Ishikawa (cell line): ENCODE data around the gene FOXRED2.

ENCODE experiments used
- CEBPB ChIP-seq: IDR thresholded peaks from 2 replicates; pipeline ENCODE4 v1.6.1; 2012
- CREB1 ChIP-seq: IDR thresholded peaks from 2 replicates; pipeline ENCODE4 v1.6.1; 2012; ENCODE audit warnings: low read depth
- EGR1 ChIP-seq: IDR thresholded peaks from 2 replicates; pipeline ENCODE4 v1.6.1; 2012
- EP300 ChIP-seq: IDR thresholded peaks from 2 replicates; pipeline ENCODE4 v1.6.1; 2012; ENCODE audit warnings: borderline replicate concordance
- FOXM1 ChIP-seq: IDR thresholded peaks from 2 replicates; pipeline ENCODE4 v1.6.1; 2012; ENCODE audit warnings: low read depth, borderline replicate concordance
- NFIC ChIP-seq: IDR thresholded peaks from 2 replicates; pipeline ENCODE4 v1.6.1; 2012
- RAD21 ChIP-seq: IDR thresholded peaks from 2 replicates; pipeline ENCODE4 v1.6.1; 2012; ENCODE audit warnings: low read depth
- TAF1 ChIP-seq: IDR thresholded peaks from 2 replicates; pipeline ENCODE4 v1.6.1; 2012; ENCODE audit warnings: low read depth, mild to moderate bottlenecking
- TCF12 ChIP-seq: IDR thresholded peaks from 2 replicates; pipeline ENCODE4 v1.6.1; 2012; ENCODE audit warnings: low read depth
- TEAD4 ChIP-seq: IDR thresholded peaks from 2 replicates; pipeline ENCODE4 v1.6.1; 2012
- YY1 ChIP-seq: IDR thresholded peaks from 2 replicates; pipeline ENCODE4 v1.6.1; 2012; ENCODE audit warnings: low read depth
- ZBTB7A ChIP-seq: IDR thresholded peaks from 2 replicates; pipeline ENCODE4 v1.6.1; 2012; ENCODE audit warnings: low read depth
- TF ChIP-seq, protein P1 (sequence below): IDR thresholded peaks from 2 replicates; pipeline ENCODE4 v1.6.1; 2012; ENCODE audit warnings: low read depth, mild to moderate bottlenecking
- TF ChIP-seq, protein P2 (sequence below): IDR thresholded peaks from 2 replicates; pipeline ENCODE4 v1.6.1; 2012
- TF ChIP-seq, protein P3 (sequence below): IDR thresholded peaks from 2 replicates; pipeline ENCODE4 v1.6.1; 2012

FOXRED2 gene

DNA sequence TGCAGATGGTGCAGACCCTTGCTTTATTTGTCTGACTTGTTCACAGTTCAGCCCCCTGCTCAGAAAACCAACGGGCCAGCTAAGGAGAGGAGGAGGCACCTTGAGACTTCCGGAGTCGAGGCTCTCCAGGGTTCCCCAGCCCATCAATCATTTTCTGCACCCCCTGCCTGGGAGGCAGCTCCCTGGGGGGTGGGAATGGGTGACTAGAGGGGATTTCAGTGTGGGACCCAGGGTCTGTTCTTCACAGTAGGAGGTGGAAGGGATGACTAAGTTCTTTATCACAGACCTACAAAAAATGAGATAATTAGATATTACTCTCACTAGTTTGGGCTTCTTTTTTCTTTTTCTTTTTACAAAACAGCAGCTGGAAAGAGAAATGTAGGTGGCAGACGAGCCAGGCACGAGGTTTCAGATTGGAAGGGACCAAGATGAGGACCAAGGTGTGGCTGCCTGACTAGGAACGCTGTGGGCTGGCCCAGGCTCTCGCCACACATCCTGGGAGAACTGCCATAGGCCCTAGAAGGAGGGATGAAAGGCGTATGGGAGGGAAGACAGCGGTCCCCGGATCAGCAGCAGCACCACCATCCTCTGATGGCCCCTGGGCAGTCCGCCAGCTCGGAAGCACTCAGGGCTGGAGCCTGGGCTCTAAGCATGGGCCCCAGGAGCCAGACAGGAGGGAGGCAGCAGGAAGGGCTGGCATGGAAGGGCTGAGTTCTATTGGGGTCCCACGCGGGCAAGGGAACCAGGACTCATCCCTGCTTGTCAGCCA is 39.6 kb downstream of the FOXRED2 start:
- TF ChIP-seq, protein P1, sequence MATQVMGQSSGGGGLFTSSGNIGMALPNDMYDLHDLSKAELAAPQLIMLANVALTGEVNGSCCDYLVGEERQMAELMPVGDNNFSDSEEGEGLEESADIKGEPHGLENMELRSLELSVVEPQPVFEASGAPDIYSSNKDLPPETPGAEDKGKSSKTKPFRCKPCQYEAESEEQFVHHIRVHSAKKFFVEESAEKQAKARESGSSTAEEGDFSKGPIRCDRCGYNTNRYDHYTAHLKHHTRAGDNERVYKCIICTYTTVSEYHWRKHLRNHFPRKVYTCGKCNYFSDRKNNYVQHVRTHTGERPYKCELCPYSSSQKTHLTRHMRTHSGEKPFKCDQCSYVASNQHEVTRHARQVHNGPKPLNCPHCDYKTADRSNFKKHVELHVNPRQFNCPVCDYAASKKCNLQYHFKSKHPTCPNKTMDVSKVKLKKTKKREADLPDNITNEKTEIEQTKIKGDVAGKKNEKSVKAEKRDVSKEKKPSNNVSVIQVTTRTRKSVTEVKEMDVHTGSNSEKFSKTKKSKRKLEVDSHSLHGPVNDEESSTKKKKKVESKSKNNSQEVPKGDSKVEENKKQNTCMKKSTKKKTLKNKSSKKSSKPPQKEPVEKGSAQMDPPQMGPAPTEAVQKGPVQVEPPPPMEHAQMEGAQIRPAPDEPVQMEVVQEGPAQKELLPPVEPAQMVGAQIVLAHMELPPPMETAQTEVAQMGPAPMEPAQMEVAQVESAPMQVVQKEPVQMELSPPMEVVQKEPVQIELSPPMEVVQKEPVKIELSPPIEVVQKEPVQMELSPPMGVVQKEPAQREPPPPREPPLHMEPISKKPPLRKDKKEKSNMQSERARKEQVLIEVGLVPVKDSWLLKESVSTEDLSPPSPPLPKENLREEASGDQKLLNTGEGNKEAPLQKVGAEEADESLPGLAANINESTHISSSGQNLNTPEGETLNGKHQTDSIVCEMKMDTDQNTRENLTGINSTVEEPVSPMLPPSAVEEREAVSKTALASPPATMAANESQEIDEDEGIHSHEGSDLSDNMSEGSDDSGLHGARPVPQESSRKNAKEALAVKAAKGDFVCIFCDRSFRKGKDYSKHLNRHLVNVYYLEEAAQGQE, result no peak
- no peak for TF ChIP-seq FOXM1
- no peak for TF ChIP-seq TCF12
- TF ChIP-seq, protein P2, sequence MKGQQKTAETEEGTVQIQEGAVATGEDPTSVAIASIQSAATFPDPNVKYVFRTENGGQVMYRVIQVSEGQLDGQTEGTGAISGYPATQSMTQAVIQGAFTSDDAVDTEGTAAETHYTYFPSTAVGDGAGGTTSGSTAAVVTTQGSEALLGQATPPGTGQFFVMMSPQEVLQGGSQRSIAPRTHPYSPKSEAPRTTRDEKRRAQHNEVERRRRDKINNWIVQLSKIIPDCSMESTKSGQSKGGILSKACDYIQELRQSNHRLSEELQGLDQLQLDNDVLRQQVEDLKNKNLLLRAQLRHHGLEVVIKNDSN, result no peak
- TF ChIP-seq TAF1, result no peak
- no peak for TF ChIP-seq RAD21

DNA sequence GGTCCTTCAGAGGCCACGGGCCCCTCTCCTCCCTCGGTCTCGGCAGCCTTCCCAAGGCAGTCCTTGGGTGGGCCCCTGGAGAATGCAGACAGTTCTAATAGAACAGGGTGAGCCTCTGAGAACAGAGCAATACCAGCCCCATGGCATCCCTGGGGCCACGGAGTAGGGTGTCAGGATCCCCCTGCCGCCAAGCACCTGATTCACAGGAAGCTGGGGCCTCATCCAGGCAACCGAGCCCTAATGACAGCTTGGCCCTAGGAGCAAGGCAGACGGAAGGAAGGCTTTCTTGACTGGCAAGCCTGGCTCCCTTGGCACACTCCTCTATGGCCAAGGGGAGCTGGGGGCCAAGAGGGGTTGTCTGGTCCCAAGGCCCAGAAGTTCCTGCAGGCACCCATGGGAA is 40.6 kb downstream of the FOXRED2 start:
- no peak for TF ChIP-seq TEAD4
- TF ChIP-seq TAF1, result no peak
- TF ChIP-seq, protein P3, sequence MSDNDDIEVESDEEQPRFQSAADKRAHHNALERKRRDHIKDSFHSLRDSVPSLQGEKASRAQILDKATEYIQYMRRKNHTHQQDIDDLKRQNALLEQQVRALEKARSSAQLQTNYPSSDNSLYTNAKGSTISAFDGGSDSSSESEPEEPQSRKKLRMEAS, result no peak
- TF ChIP-seq EGR1, result no peak
- TF ChIP-seq, protein P2, result no peak
- no peak for TF ChIP-seq EP300
- TF ChIP-seq RAD21, result no peak
- TF ChIP-seq, protein P1, result no peak
- TF ChIP-seq NFIC, result no peak
- TF ChIP-seq YY1, result no peak
- no peak for TF ChIP-seq FOXM1
- TF ChIP-seq CREB1, result no peak

DNA sequence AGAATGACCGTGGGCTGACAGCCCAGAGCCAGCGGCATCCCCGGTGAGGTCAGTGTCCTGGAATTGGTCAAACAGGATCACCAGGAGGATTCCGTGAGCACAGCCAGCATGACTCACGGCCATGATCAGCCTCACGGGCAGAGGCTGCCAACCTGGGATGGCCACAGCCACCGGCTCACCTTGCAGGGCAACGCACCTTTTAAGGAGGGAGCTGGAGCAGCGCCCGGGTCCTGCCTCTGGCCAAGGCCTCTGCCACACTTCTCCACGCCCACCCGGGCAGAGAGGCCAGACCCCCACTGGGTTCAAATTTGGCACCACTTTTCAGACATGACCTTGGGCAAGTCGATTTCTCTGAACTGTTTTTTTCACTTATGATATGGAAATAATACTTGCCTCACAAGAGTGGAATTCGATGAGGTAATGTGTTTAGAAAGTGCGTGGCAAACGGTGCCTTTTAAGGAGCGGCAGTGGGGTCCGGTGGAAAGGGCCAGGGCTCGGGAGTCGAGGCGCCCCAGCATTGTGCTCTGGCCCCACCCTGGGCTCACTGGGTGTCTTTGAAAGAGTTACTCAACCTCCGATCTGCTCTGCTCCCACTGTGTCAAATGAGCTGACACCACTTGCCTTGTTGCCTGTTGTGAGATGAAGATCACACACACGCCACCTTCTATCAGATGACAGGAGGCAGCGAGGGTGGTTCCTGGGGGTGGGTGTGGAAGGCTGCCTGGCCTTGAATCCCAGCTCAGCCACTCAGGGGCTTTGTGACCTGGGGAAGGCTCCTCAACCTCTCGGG is 41.4 kb downstream of the FOXRED2 start:
- TF ChIP-seq EGR1, result no peak
- TF ChIP-seq YY1, result peak; percentile 78
- TF ChIP-seq NFIC, result peak; percentile 97
- TF ChIP-seq CREB1, result peak; percentile 25; the same call in 1 of the 2 replicates
- TF ChIP-seq, protein P1, result no peak
- TF ChIP-seq, protein P3, result no peak; the same call in 1 of the 2 replicates
- 0 out of 2 replicates have a peak, but pooled peaks have one; percentile 24 for TF ChIP-seq TAF1
- TF ChIP-seq, protein P2, result peak; percentile 51
- TF ChIP-seq TEAD4, result peak; percentile 92
- TF ChIP-seq FOXM1, result peak; percentile 92
- peak; percentile 95 for TF ChIP-seq EP300
- peak; percentile 59 for TF ChIP-seq ZBTB7A
- TF ChIP-seq TCF12, result peak; percentile 97
- peak; percentile 71 for TF ChIP-seq CEBPB
- peak; percentile 30 for TF ChIP-seq RAD21
